ENCODE results near the gene JDP2.

JDP2 gene

DNA sequence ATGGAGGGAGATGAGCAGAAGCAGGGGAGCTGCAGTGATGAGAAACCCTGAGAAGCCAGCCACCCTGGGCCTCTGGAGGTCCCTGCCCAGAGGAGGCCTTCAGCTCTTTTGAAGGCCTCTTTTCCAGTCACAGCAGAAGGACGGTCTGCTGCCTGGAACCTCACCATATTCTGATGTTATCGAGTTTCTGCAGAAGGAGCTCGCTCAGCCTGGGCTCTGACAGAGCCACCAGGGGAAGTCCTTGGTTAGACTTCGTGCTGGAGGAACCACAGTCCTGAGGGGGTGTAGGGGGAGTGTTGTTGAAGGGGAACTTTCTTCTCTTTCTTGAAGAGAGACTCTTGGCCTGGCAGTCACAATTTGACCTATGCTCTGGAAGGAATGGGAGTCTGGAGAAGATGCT lies 69.4 kb downstream of the JDP2 start:
- Histone ChIP-seq H2AFZ (ENCODE audit: low read length) (no peak overlapping the region), H3K4me1 (ENCODE audit: insufficient read depth, low read length, severe bottlenecking) (peaks cover 13% of the 10 kb centered on the region), H3K9ac (ENCODE audit: low read length) (no peak overlapping the region), H3K4me3 (ENCODE audit: low read depth, low read length, poor library complexity, severe bottlenecking) (no peak overlapping the region), H3K9me3 (ENCODE audit: low read length) (no peaks in the 10 kb centered on the region), H3K27me3 (ENCODE audit: insufficient read depth, low read length) (no peaks in the 10 kb centered on the region), H4K20me1 (ENCODE audit: insufficient read depth, low read length) (no peaks in the 10 kb centered on the region), H3F3A (ENCODE audit: insufficient read depth, low read length) (no peaks in the 10 kb centered on the region), H3K4me2 (ENCODE audit: low read length) (no peak overlapping the region), H3K36me3 (ENCODE audit: insufficient read depth, low read length) (no peaks in the 10 kb centered on the region; the same call in 1 of the 2 replicates), H3K79me2 (ENCODE audit: insufficient read depth, low read length) (no peaks in the 10 kb centered on the region), H3K27ac (ENCODE audit: low read depth, low read length, poor library complexity, severe bottlenecking) (no peak overlapping the region), H3K9me2 (ENCODE audit: low read depth, low read length) (no peaks in the 10 kb centered on the region)
- TF ChIP-seq, protein P1, sequence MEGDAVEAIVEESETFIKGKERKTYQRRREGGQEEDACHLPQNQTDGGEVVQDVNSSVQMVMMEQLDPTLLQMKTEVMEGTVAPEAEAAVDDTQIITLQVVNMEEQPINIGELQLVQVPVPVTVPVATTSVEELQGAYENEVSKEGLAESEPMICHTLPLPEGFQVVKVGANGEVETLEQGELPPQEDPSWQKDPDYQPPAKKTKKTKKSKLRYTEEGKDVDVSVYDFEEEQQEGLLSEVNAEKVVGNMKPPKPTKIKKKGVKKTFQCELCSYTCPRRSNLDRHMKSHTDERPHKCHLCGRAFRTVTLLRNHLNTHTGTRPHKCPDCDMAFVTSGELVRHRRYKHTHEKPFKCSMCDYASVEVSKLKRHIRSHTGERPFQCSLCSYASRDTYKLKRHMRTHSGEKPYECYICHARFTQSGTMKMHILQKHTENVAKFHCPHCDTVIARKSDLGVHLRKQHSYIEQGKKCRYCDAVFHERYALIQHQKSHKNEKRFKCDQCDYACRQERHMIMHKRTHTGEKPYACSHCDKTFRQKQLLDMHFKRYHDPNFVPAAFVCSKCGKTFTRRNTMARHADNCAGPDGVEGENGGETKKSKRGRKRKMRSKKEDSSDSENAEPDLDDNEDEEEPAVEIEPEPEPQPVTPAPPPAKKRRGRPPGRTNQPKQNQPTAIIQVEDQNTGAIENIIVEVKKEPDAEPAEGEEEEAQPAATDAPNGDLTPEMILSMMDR (IDR thresholded peaks at IDR 0.05; ENCODE audit: low read length) = no peak
- TF ChIP-seq EZH2 (IDR thresholded peaks at IDR 0.05; ENCODE audit: borderline replicate concordance, low read length) = no peak

DNA sequence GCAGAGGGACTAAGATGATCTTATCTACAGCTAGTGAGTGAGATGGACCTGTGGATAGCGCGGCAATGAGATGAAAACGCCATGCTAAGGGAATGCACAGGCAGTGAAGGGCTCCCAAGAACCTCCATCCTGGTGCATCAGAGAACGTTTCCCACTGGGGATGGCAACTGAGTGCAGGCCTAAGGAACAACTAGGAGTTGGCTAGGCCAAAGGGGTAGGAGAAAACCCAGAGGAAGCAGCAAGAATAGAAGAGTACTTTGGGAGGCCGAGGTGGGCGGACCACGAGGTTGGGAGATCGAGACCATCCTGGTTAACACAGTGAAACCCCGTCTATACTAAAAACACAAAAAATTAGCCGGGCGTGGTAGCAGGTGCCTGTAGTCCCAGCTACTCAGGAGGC lies 69.9 kb downstream of the JDP2 start:
- H3K4me1 ChIP-seq (ENCODE audit: insufficient read depth, low read length, severe bottlenecking) = peaks cover 13% of the 10 kb centered on the region
- H3K4me3 ChIP-seq (ENCODE audit: low read depth, low read length, poor library complexity, severe bottlenecking) = no peak overlapping the region
- no peak overlapping the region for H2AFZ ChIP-seq (ENCODE audit: low read length)
- TF ChIP-seq EZH2 (IDR thresholded peaks at IDR 0.05; ENCODE audit: borderline replicate concordance, low read length) = no peak
- TF ChIP-seq, protein P1 (IDR thresholded peaks at IDR 0.05; ENCODE audit: low read length) = no peak
- no peaks in the 10 kb centered on the region for H3K9me3 ChIP-seq (ENCODE audit: low read length)
- H3K9ac ChIP-seq (ENCODE audit: low read length) = no peak overlapping the region
- no peak overlapping the region for H3K4me2 ChIP-seq (ENCODE audit: low read length)
- H3K9me2 ChIP-seq (ENCODE audit: low read depth, low read length) = no peaks in the 10 kb centered on the region
- no peaks in the 10 kb centered on the region for H3K79me2 ChIP-seq (ENCODE audit: insufficient read depth, low read length)
- H4K20me1 ChIP-seq (ENCODE audit: insufficient read depth, low read length) = no peaks in the 10 kb centered on the region
- H3K27me3 ChIP-seq (ENCODE audit: insufficient read depth, low read length) = no peaks in the 10 kb centered on the region
- H3F3A ChIP-seq (ENCODE audit: insufficient read depth, low read length) = no peaks in the 10 kb centered on the region
- H3K27ac ChIP-seq (ENCODE audit: low read depth, low read length, poor library complexity, severe bottlenecking) = no peak overlapping the region
- no peaks in the 10 kb centered on the region; the same call in 1 of the 2 replicates for H3K36me3 ChIP-seq (ENCODE audit: insufficient read depth, low read length)

DNA sequence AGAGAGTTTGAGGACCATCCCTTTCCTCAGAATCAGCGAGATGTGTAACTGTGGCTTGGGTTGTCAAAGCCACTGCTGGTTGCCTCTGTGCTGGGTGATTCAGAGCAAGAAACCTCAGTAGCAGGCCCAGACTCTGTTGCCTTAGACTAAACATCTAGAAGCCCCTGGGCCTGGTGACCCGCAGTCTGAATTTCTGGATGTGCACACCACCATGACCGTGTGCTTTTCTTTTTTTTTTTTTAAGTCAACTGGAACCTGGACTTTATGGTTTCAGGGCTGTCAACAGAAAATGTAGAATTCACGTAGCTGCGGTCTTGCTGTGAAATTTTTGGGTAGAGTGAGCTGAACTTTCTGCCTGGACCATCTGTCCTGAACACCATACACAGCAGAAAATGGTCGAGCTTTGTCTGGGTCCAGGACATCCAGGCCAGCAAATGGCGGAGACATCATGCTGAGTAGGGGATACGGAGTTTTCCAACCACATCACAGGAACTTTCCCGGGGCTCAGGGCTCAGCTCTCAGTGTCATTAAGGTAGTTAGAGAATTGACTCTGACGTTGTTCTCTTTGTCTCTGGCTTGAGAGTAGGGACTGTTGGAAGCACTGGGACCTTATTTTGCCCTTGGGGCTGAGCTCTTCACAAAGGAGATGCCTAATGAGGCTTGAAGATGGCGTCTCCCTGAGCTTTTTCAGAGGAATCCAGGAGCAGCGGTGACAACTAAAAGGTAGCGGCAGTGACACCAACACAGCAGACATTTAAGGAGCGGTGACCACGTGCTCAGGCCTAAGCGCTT lies 71.5 kb downstream of the JDP2 start:
- no peak overlapping the region for H3K9ac ChIP-seq (ENCODE audit: low read length)
- H3K9me3 ChIP-seq (ENCODE audit: low read length) = no peaks in the 10 kb centered on the region
- no peak overlapping the region for H3K4me3 ChIP-seq (ENCODE audit: low read depth, low read length, poor library complexity, severe bottlenecking)
- no peaks in the 10 kb centered on the region for H3K4me1 ChIP-seq (ENCODE audit: insufficient read depth, low read length, severe bottlenecking)
- no peak overlapping the region for H2AFZ ChIP-seq (ENCODE audit: low read length)
- no peaks in the 10 kb centered on the region for H3K9me2 ChIP-seq (ENCODE audit: low read depth, low read length)
- TF ChIP-seq, protein P1 (IDR thresholded peaks at IDR 0.05; ENCODE audit: low read length) = no peak
- no peak for TF ChIP-seq EZH2 (IDR thresholded peaks at IDR 0.05; ENCODE audit: borderline replicate concordance, low read length)
- H3K36me3 ChIP-seq (ENCODE audit: insufficient read depth, low read length) = no peaks in the 10 kb centered on the region; the same call in 1 of the 2 replicates
- H3K79me2 ChIP-seq (ENCODE audit: insufficient read depth, low read length) = no peaks in the 10 kb centered on the region
- no peaks in the 10 kb centered on the region for H3F3A ChIP-seq (ENCODE audit: insufficient read depth, low read length)
- H3K4me2 ChIP-seq (ENCODE audit: low read length) = no peak overlapping the region
- no peaks in the 10 kb centered on the region for H3K27me3 ChIP-seq (ENCODE audit: insufficient read depth, low read length)
- no peak overlapping the region for H3K27ac ChIP-seq (ENCODE audit: low read depth, low read length, poor library complexity, severe bottlenecking)
- H4K20me1 ChIP-seq (ENCODE audit: insufficient read depth, low read length) = no peaks in the 10 kb centered on the region

Measured in OCI-LY1 (cell line).